ENCODE data around the gene SNAPC5.

Gene SNAPC5

DNA sequence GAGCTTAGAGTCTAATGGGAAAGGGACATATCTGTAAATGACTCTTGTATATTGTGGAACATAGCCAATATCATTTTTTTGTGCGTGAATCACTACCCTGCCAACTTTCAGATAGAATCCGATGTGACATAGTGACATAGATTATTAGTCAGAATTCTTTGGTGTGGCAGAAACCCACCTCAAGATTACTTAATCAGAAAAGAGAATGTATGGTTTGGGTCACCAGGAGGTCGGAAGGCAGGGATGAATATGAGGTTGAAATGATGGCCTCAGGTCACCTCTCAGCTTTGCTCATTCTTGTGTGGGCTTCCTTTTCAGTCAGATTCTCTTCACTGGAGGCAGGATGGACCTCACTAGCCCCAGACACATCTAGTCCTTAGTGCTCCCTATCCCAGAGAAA, 41.4 kb downstream of the SNAPC5 start:
- DNase-seq (ENCODE audit: low read depth in 2 of 2): no peak

DNA sequence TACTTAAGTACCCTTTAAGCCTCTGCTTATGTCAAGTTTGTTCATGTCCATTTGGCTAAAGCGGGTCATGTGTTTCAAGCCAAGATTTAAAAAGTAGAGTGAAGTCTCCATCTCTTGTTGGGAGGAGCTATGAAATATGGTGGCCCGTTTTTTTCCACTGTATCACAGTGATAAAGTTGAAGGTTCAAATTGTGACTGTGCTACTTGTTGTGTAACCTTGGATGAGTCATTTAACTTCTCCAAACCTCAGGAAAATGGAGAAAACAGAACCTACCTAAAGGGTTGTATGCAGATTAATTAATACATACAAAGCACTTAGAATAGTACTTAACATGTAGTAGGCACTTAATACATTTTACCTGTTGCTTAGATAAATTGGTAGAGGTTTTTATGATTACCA, 43.4 kb downstream of the SNAPC5 start:
- no peak for DNase-seq (ENCODE audit: low read depth in 2 of 2)

DNA sequence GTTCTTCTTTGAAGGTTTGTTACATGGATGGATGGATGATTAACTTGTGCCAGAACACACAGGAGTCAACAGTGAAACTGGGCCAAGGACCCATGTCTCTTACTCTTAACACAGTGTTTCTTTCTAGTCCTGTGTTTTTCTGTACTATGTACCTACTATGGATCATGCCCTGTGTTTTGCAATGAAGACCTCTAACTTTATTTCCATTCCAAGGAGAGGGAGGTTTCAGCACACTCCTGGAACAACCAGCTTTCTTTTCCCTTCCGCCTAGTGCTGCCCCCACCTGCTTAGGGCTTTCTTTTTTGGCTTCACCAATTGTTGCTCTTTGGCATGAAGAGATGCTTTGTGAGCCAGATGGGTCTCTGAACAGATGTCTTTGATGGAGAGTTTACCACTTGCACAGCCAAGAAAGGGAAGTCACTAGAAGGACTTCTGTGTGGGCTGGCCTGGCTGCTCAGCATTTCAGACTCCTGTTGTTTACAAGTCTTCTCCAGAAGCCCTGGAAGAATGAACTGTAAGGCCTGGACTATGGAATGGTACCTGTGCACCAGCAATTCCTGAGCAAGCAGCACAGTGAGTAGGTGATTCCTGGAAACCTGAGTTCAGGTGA, 44.5 kb downstream of the SNAPC5 start:
- no peak for DNase-seq (ENCODE audit: low read depth in 2 of 2)

DNA sequence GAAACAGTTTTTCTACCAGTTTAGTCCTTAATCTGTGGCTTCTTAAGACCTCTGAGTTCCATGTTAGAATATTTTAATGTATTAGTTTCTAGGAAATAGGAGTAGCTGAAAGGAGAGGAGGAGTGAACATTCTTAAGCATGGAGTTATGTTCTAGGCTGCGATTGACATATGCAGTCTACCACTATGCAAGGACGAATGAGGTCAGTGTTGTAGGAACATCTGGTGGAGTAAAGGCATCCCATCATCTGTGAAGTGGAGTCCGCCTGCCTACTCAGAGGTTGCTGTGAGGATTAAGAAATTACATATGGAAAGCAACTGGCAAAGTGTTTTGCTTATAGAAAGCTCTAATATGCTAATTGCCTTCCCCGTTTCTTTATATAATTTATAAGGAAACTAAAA, 45.1 kb downstream of the SNAPC5 start:
- DNase-seq (ENCODE audit: low read depth in 2 of 2): no peak
